ENCODE data around the gene TNRC6A.
"Not testable (repeated sequence)": the region's sequence is repeated elsewhere in the genome, so short reads cannot be mapped to it uniquely, and the experiment has no call there.

Gene TNRC6A

GRCh38 chr16:24776501-24777220 lies 47.2 kb downstream of the TNRC6A start:
- Histone ChIP-seq H3K27ac (ENCODE audit: low read depth, low read length) (no peak overlapping the region), H3K9me3 (ENCODE audit: control insufficient read depth, insufficient read depth, low read depth, low read length) (no peaks in the 10 kb centered on the region), H3K36me3 (ENCODE audit: control insufficient read depth, insufficient read depth, low read length) (peaks cover 86% of the 10 kb centered on the region), H3K9ac (ENCODE audit: low read length) (no peak overlapping the region), H3K4me1 (ENCODE audit: control insufficient read depth, insufficient read depth, low read length) (no peaks in the 10 kb centered on the region), H3K4me3 (ENCODE audit: low read depth, low read length) (no peak overlapping the region), H3K27me3 (ENCODE audit: control insufficient read depth, insufficient read depth, low read length) (no peaks in the 10 kb centered on the region)

GRCh38 chr16:24778671-24779070 lies 49.2 kb downstream of the TNRC6A start:
- Histone ChIP-seq H3K4me1 (ENCODE audit: control insufficient read depth, insufficient read depth, low read length) (no peaks in the 10 kb centered on the region), H3K4me3 (ENCODE audit: low read depth, low read length) (no peak overlapping the region), H3K9me3 (ENCODE audit: control insufficient read depth, insufficient read depth, low read depth, low read length) (no peaks in the 10 kb centered on the region), H3K27ac (ENCODE audit: low read depth, low read length) (no peak overlapping the region), H3K36me3 (ENCODE audit: control insufficient read depth, insufficient read depth, low read length) (peaks cover 88% of the 10 kb centered on the region), H3K27me3 (ENCODE audit: control insufficient read depth, insufficient read depth, low read length) (no peaks in the 10 kb centered on the region), H3K9ac (ENCODE audit: low read length) (no peak overlapping the region)

DNA sequence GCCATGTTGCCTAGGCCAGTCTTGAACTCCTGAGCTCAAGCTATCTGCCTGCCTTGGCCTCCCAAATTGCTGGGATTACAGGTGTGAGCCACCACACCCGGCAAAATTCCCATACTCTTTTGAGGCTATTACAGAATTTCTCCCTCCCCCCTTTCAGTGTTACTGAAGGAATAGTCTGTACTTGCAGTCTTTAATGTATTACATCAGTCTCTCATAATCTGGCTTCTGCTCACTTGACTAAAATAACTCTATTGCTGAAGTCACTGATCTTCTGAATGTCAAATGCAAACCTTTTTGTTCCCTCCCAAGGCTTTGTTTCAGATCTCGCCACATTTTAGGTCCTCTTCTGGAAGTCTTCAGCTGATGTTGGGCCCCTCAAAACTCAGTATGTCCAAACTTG lies 51.8 kb downstream of the TNRC6A start:
- Histone ChIP-seq H3K36me3 (ENCODE audit: control insufficient read depth, insufficient read depth, low read length) (peaks cover 86% of the 10 kb centered on the region), H3K4me3 (ENCODE audit: low read depth, low read length) (no peak overlapping the region), H3K9me3 (ENCODE audit: control insufficient read depth, insufficient read depth, low read depth, low read length) (no peaks in the 10 kb centered on the region), H3K27me3 (ENCODE audit: control insufficient read depth, insufficient read depth, low read length) (no peaks in the 10 kb centered on the region), H3K9ac (ENCODE audit: low read length) (no peak overlapping the region), H3K27ac (ENCODE audit: low read depth, low read length) (no peak overlapping the region), H3K4me1 (ENCODE audit: control insufficient read depth, insufficient read depth, low read length) (no peaks in the 10 kb centered on the region)

DNA sequence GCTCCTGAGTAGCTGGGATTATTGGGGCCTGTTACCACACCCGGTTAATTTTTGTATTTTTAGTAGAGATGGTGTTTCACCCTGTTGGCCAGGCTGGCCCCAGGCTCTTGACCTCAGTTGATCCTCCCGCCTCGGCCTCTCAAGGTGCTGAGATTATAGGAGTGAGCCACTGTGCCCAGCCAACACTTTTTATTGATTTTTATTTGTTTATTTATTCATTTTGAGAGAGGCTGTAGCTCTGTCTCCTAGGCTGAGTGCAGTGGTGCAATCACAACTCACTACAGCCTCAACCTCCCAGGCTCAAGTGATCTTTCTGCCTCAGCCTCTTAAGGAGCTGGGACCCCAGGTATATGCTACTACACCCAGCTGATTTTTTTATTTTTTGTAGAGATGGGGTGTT lies 54.7 kb downstream of the TNRC6A start:
- no peak overlapping the region for H3K27ac ChIP-seq (ENCODE audit: low read depth, low read length)
- H3K36me3 ChIP-seq (ENCODE audit: control insufficient read depth, insufficient read depth, low read length): peaks cover 81% of the 10 kb centered on the region
- H3K4me1 ChIP-seq (ENCODE audit: control insufficient read depth, insufficient read depth, low read length): no peaks in the 10 kb centered on the region
- H3K27me3 ChIP-seq (ENCODE audit: control insufficient read depth, insufficient read depth, low read length): no peaks in the 10 kb centered on the region
- no peak overlapping the region for H3K9ac ChIP-seq (ENCODE audit: low read length)
- no peaks in the 10 kb centered on the region for H3K9me3 ChIP-seq (ENCODE audit: control insufficient read depth, insufficient read depth, low read depth, low read length)
- no peak overlapping the region for H3K4me3 ChIP-seq (ENCODE audit: low read depth, low read length)

DNA sequence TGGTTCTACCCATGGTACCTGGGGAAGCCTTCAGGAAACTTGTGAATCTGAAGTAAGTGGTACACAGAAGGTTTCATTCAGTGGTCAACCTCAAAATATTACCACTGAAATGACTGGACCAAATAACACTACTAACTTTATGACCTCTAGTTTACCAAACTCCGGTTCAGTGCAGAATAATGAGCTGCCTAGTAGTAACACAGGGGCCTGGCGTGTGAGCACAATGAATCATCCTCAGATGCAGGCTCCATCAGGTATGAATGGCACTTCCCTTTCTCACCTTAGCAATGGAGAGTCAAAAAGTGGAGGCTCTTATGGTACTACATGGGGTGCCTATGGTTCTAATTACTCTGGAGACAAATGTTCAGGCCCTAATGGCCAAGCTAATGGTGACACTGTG lies 60.4 kb downstream of the TNRC6A start:
- no peaks in the 10 kb centered on the region for H3K27me3 ChIP-seq (ENCODE audit: control insufficient read depth, insufficient read depth, low read length)
- no peak overlapping the region for H3K4me3 ChIP-seq (ENCODE audit: low read depth, low read length)
- H3K36me3 ChIP-seq (ENCODE audit: control insufficient read depth, insufficient read depth, low read length): peaks cover 94% of the 10 kb centered on the region
- no peaks in the 10 kb centered on the region for H3K9me3 ChIP-seq (ENCODE audit: control insufficient read depth, insufficient read depth, low read depth, low read length)
- no peak overlapping the region for H3K27ac ChIP-seq (ENCODE audit: low read depth, low read length)
- no peak overlapping the region for H3K9ac ChIP-seq (ENCODE audit: low read length)
- H3K4me1 ChIP-seq (ENCODE audit: control insufficient read depth, insufficient read depth, low read length): no peaks in the 10 kb centered on the region

DNA sequence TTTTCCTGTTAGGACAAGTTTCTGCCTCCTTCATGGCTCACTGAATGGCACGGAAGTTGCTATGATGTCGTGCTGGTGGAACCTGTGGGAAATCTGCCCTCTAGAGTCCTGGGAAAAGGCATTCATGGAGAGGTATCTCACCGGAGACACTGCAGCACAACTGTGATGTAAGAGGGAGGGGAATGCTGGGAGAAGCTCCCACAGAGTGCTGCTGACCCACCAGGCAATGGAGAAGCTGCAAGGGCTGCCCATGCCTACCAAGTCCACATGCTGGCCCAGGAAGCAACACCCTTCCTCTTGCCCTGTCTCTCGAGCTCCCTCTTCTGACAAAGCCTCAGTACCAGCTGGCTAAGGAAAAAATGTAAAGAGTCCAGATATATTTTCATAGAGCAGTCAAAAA lies 71.1 kb downstream of the TNRC6A start:
- Histone ChIP-seq H3K36me3 (ENCODE audit: control insufficient read depth, insufficient read depth, low read length) (peaks cover 98% of the 10 kb centered on the region), H3K9me3 (ENCODE audit: control insufficient read depth, insufficient read depth, low read depth, low read length) (no peaks in the 10 kb centered on the region), H3K27ac (ENCODE audit: low read depth, low read length) (no peak overlapping the region), H3K4me1 (ENCODE audit: control insufficient read depth, insufficient read depth, low read length) (no peaks in the 10 kb centered on the region), H3K4me3 (ENCODE audit: low read depth, low read length) (no peak overlapping the region), H3K9ac (ENCODE audit: low read length) (no peak overlapping the region), H3K27me3 (ENCODE audit: control insufficient read depth, insufficient read depth, low read length) (no peaks in the 10 kb centered on the region)

DNA sequence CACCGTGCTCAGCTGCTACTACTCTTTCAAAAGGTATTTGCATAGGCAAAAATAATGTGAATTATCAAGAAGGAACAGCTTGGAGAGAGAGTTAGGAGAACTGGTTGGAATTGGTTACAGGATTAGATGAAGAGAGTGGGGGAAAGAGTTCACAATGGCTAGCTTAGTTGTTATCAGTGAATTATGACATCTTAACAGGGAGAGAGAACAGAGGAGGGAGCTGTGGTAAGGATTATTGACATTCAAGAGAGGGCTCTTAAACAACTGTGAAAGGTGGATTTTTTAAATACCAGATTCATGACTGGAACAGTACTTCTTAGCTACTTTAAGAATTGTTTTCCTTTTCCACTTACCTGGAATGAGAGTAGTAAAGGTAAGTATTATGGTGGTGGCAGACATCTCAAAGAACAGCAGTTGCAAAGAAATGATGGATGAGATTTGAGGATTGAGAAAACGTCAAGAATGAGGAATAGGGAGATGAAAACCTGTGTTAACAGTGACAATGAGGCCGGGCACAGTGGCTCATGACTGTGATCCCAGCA lies 72.4 kb downstream of the TNRC6A start:
- Histone ChIP-seq H3K9ac (ENCODE audit: low read length) (no peak overlapping the region), H3K9me3 (ENCODE audit: control insufficient read depth, insufficient read depth, low read depth, low read length) (no peaks in the 10 kb centered on the region), H3K4me1 (ENCODE audit: control insufficient read depth, insufficient read depth, low read length) (no peaks in the 10 kb centered on the region), H3K27me3 (ENCODE audit: control insufficient read depth, insufficient read depth, low read length) (no peaks in the 10 kb centered on the region), H3K36me3 (ENCODE audit: control insufficient read depth, insufficient read depth, low read length) (peaks cover 98% of the 10 kb centered on the region), H3K4me3 (ENCODE audit: low read depth, low read length) (no peak overlapping the region), H3K27ac (ENCODE audit: low read depth, low read length) (no peak overlapping the region)

GRCh38 chr16:24805484-24805883 lies 76.0 kb downstream of the TNRC6A start:
- Histone ChIP-seq H3K36me3 (ENCODE audit: control insufficient read depth, insufficient read depth, low read length) (peaks cover 98% of the 10 kb centered on the region), H3K9ac (ENCODE audit: low read length) (no peak overlapping the region), H3K27me3 (ENCODE audit: control insufficient read depth, insufficient read depth, low read length) (no peaks in the 10 kb centered on the region), H3K4me1 (ENCODE audit: control insufficient read depth, insufficient read depth, low read length) (no peaks in the 10 kb centered on the region), H3K4me3 (ENCODE audit: low read depth, low read length) (no peak overlapping the region), H3K27ac (ENCODE audit: low read depth, low read length) (no peak overlapping the region), H3K9me3 (ENCODE audit: control insufficient read depth, insufficient read depth, low read depth, low read length) (no peaks in the 10 kb centered on the region)

DNA sequence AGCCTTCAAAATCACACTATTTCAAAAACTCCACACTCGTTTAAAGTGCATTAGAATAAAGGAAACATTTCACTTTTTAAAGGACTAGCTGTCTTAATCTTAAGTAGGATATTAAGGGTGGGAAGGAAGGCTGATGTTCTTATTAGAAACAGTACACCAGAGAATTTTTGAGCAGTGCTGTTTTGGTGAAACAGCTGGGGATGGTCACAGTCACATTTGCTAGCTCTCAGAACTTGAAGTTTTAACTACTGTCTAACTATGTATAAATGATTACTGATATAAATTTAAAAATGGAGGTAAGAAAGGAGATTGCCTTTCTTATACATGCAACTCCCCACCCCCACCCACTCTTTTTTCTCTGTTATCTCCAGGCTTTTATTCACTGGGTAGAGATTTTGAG lies 77.8 kb downstream of the TNRC6A start:
- no peak overlapping the region for H3K9ac ChIP-seq (ENCODE audit: low read length)
- peaks cover 99% of the 10 kb centered on the region for H3K36me3 ChIP-seq (ENCODE audit: control insufficient read depth, insufficient read depth, low read length)
- H3K27ac ChIP-seq (ENCODE audit: low read depth, low read length): no peak overlapping the region
- no peaks in the 10 kb centered on the region for H3K9me3 ChIP-seq (ENCODE audit: control insufficient read depth, insufficient read depth, low read depth, low read length)
- H3K4me3 ChIP-seq (ENCODE audit: low read depth, low read length): no peak overlapping the region
- H3K27me3 ChIP-seq (ENCODE audit: control insufficient read depth, insufficient read depth, low read length): no peaks in the 10 kb centered on the region
- no peaks in the 10 kb centered on the region for H3K4me1 ChIP-seq (ENCODE audit: control insufficient read depth, insufficient read depth, low read length)

DNA sequence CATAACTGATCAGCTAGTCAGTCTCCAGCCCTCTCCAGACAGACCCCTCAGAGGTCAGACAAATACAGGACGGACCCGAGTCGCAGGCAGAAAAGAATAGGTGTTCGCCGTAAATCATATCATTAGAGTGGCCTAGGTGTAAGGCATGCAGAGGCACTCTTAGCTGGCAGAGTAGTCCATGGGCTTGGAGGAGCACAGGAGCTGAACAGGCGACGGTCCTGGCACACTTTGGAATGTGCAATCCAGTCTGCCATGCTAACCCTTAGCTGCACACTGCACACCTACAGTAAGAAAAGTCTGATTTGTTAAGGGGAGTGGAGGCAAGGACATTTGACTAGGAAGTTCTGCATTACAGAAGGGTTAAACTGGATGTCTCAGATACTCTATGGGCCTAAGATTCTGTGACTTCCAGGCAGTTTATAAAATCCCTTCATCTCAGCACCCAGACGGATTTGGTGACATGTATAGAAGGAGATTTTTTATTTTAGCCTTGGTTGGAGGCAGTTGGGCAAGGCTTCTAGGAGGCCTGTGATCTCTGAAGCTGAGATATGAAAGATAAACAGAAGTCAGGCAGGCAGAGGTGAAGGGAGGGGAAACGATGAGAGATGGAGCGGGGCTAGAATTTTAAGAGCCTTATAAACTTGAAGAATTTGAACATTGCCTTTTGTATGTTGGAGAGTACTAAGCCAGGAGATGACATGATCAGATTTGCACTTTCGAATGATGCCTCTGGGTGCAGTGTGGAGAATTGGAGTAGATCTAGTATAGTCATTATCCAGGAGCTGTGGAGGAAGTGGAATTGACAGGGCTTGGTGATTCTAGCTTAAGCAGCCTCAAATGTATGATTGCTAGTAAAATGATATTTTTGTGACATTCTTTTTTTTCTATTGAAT lies 81.7 kb downstream of the TNRC6A start:
- H3K36me3 ChIP-seq (ENCODE audit: control insufficient read depth, insufficient read depth, low read length): peaks cover 100% of the 10 kb centered on the region
- no peak overlapping the region for H3K4me3 ChIP-seq (ENCODE audit: low read depth, low read length)

GRCh38 chr16:24812813-24813212 lies 83.4 kb downstream of the TNRC6A start:
- peaks cover 100% of the 10 kb centered on the region for H3K36me3 ChIP-seq (ENCODE audit: control insufficient read depth, insufficient read depth, low read length)
- not testable (repeated sequence) for H3K4me3 ChIP-seq (ENCODE audit: low read depth, low read length); H3K4me1 ChIP-seq (ENCODE audit: control insufficient read depth, insufficient read depth, low read length); H3K27me3 ChIP-seq (ENCODE audit: control insufficient read depth, insufficient read depth, low read length); H3K27ac ChIP-seq (ENCODE audit: low read depth, low read length); H3K9ac ChIP-seq (ENCODE audit: low read length); H3K9me3 ChIP-seq (ENCODE audit: control insufficient read depth, insufficient read depth, low read depth, low read length)

More for the DNA sequence above, 81.7 kb downstream of the TNRC6A start:
- H3K27me3 ChIP-seq (ENCODE audit: control insufficient read depth, insufficient read depth, low read length): no peaks in the 10 kb centered on the region
- no peak overlapping the region for H3K9ac ChIP-seq (ENCODE audit: low read length)
- H3K27ac ChIP-seq (ENCODE audit: low read depth, low read length): no peak overlapping the region
- no peaks in the 10 kb centered on the region for H3K9me3 ChIP-seq (ENCODE audit: control insufficient read depth, insufficient read depth, low read depth, low read length)
- no peaks in the 10 kb centered on the region for H3K4me1 ChIP-seq (ENCODE audit: control insufficient read depth, insufficient read depth, low read length)
